H1 (cell line): ENCODE results near the gene ACVRL1.

Experiments used
- ASH2L ChIP-seq: fragments of 200-600, 300-600 bp; sonication (generic); IDR thresholded peaks from one replicate; pipeline ENCODE4 v1.7.1; 2017; ENCODE audit warnings: low read length
- CHD1 ChIP-seq: IDR thresholded peaks from 2 replicates; pipeline ENCODE4 v1.6.1; 2012; ENCODE audit warnings: low read depth, low read length, improper control_type of control experiment
- EP300 ChIP-seq, 2 experiments: IDR thresholded peaks; 1 replicate in 1 of 2; 2 replicates in 1 of 2; pipeline ENCODE4 v1.6.1; 2011 to 2012; ENCODE audit warnings: low read depth in 2 of 2, low read length in 2 of 2, mild to moderate bottlenecking in 2 of 2, borderline replicate concordance in 1 of 2, inconsistent platforms in 1 of 2, moderate library complexity in 1 of 2
- POLR2A ChIP-seq, 2 experiments: IDR thresholded peaks; 1 replicate in 1 of 2; 2 replicates in 1 of 2; pipeline ENCODE4 v1.6.1; 2011; ENCODE audit warnings: low read depth in 2 of 2, low read length in 2 of 2, mild to moderate bottlenecking in 2 of 2; ENCODE audit errors: control extremely low read depth in 1 of 2
- RAD21 ChIP-seq, 2 experiments: IDR thresholded peaks in 1 of 2; conservative IDR thresholded peaks in 1 of 2; 2 replicates each; pipeline ENCODE4 v1.6.1; 2011; ENCODE audit warnings: low read depth in 2 of 2, low read length in 2 of 2, improper control_type of control experiment in 1 of 2, inconsistent platforms in 1 of 2, mild to moderate bottlenecking in 1 of 2, moderate library complexity in 1 of 2
- SP1 ChIP-seq: IDR thresholded peaks from 2 replicates; pipeline ENCODE4 v1.6.1; 2011; ENCODE audit warnings: low read depth, low read length
- TCF12 ChIP-seq: IDR thresholded peaks from 2 replicates; pipeline ENCODE4 v1.6.1; 2011; ENCODE audit warnings: low read depth, mild to moderate bottlenecking, low read length
- TF ChIP-seq, protein P1 (sequence below), 3 experiments: IDR thresholded peaks; 1 replicate in 2 of 3; 2 replicates in 1 of 3; pipeline versions ENCODE4 v1.5.1 to v1.6.1; 2011; ENCODE audit warnings: low read length in 3 of 3, mild to moderate bottlenecking in 3 of 3, inconsistent platforms in 2 of 3, low read depth in 1 of 3, moderate library complexity in 1 of 3; ENCODE audit not compliant: insufficient read depth in 1 of 3; ENCODE audit errors: control extremely low read depth in 1 of 3
- TF ChIP-seq, protein P2 (sequence below): IDR thresholded peaks from 2 replicates; pipeline ENCODE4 v1.6.1; 2011; ENCODE audit warnings: low read depth, mild to moderate bottlenecking, low read length; ENCODE audit not compliant: insufficient read depth

DNA sequence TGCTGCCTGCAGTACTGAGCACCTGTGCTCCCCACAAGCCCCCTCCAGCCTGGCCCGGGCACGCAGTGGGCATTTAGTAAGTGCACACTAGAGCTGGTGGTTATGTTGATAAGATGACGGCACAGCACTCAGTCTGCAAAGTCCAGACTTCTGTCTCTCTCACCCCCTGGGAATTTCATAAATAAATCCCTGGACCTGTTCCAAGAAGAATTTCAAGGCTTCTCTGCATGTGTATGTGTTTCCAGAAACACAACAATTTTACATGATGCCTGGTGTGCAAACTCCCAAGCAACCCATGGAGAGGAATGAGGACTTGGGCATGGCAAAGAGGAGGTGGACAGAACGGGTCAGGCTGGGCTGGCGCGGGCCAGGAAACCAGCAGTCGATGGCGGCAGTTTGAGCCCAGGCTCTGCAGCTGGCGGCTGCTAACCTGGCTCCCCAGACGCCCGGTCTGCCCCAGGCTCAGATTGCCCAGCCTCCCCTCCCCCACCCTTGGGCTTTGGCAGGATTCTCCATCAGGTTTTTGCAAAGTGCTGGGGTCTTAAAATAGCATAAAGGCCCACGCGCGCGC, 33.8 kb downstream of the ACVRL1 start:
- TF ChIP-seq TCF12, result no peak
- no peak for TF ChIP-seq POLR2A (IDR thresholded peaks at IDR 0.05; ENCODE audit: control extremely low read depth in 1 of 2, low read depth in 2 of 2, low read length in 2 of 2)
- TF ChIP-seq CHD1, result no peak
- TF ChIP-seq, protein P1, sequence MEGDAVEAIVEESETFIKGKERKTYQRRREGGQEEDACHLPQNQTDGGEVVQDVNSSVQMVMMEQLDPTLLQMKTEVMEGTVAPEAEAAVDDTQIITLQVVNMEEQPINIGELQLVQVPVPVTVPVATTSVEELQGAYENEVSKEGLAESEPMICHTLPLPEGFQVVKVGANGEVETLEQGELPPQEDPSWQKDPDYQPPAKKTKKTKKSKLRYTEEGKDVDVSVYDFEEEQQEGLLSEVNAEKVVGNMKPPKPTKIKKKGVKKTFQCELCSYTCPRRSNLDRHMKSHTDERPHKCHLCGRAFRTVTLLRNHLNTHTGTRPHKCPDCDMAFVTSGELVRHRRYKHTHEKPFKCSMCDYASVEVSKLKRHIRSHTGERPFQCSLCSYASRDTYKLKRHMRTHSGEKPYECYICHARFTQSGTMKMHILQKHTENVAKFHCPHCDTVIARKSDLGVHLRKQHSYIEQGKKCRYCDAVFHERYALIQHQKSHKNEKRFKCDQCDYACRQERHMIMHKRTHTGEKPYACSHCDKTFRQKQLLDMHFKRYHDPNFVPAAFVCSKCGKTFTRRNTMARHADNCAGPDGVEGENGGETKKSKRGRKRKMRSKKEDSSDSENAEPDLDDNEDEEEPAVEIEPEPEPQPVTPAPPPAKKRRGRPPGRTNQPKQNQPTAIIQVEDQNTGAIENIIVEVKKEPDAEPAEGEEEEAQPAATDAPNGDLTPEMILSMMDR (IDR thresholded peaks at IDR 0.05; ENCODE audit: control extremely low read depth in 1 of 3, insufficient read depth in 1 of 3, low read depth in 1 of 3, low read length in 3 of 3), result no peak
- no peak for TF ChIP-seq RAD21 (IDR thresholded peaks at IDR 0.05 in 1 of 2, conservative IDR thresholded peaks at IDR 0.05 in 1 of 2; ENCODE audit: low read depth in 2 of 2, low read length in 2 of 2)
- TF ChIP-seq, protein P2, sequence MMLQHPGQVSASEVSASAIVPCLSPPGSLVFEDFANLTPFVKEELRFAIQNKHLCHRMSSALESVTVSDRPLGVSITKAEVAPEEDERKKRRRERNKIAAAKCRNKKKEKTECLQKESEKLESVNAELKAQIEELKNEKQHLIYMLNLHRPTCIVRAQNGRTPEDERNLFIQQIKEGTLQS, result no peak
- no peak for TF ChIP-seq SP1
- TF ChIP-seq ASH2L, result no peak
- TF ChIP-seq EP300 (IDR thresholded peaks at IDR 0.05; ENCODE audit: borderline replicate concordance in 1 of 2, low read depth in 2 of 2, low read length in 2 of 2), result no peak
